Trophoblast cell (in vitro differentiated cells and primary cell): ENCODE data around the gene ZBTB7C.

Source experiments
- DNase-seq, 2 donors: peaks; one replicate each; pipeline ENCODE4 v3.0.0-alpha.2; 2016
- H2AFZ ChIP-seq: 2 replicates; pipeline ENCODE4 v1.6.1; 2013; ENCODE audit warnings: low read length, moderate library complexity, mild to moderate bottlenecking; ENCODE audit not compliant: insufficient read depth, poor library complexity
- H2AK5ac ChIP-seq: 2 replicates; pipeline ENCODE4 v1.6.1; 2013; ENCODE audit warnings: mild to moderate bottlenecking, low read length
- H2BK120ac ChIP-seq: 2 replicates; pipeline ENCODE4 v1.6.1; 2013; ENCODE audit warnings: low read length, mild to moderate bottlenecking, moderate library complexity; ENCODE audit not compliant: insufficient read depth, poor library complexity
- H2BK12ac ChIP-seq: 2 replicates; pipeline ENCODE4 v1.6.1; 2013; ENCODE audit warnings: mild to moderate bottlenecking, low read length, moderate library complexity
- H2BK5ac ChIP-seq: 2 replicates; pipeline ENCODE4 v1.6.1; 2013; ENCODE audit warnings: low read length, low read depth, moderate library complexity, mild to moderate bottlenecking; ENCODE audit not compliant: poor library complexity
- H3K14ac ChIP-seq: 2 replicates; pipeline ENCODE4 v1.6.1; 2013; ENCODE audit warnings: mild to moderate bottlenecking, low read length
- H3K18ac ChIP-seq: 2 replicates; pipeline ENCODE4 v1.6.1; 2013; ENCODE audit warnings: mild to moderate bottlenecking, low read length
- H3K23ac ChIP-seq: 2 replicates; pipeline ENCODE4 v1.6.1; 2013; ENCODE audit warnings: low read length
- H3K27ac ChIP-seq: 2 replicates; pipeline ENCODE4 v1.5.1; 2013; ENCODE audit warnings: low read depth, mild to moderate bottlenecking, inconsistent platforms, low read length, moderate library complexity
- H3K27me3 ChIP-seq: 2 replicates; pipeline ENCODE4 v1.6.1; 2013; ENCODE audit warnings: inconsistent platforms, mild to moderate bottlenecking, low read length, moderate library complexity; ENCODE audit not compliant: insufficient read depth
- H3K36me3 ChIP-seq, 2 experiments: 1 replicate in 1 of 2; 2 replicates in 1 of 2; pipeline ENCODE4 v1.6.1; 2013; ENCODE audit warnings: low read length in 2 of 2, mild to moderate bottlenecking in 2 of 2, moderate library complexity in 1 of 2; ENCODE audit not compliant: insufficient read depth in 2 of 2, control insufficient read depth in 1 of 2
- H3K4ac ChIP-seq: 2 replicates; pipeline ENCODE4 v1.6.1; 2013; ENCODE audit warnings: low read depth, mild to moderate bottlenecking, low read length, moderate library complexity
- H3K4me1 ChIP-seq, 2 experiments: 1 replicate in 1 of 2; 2 replicates in 1 of 2; pipeline ENCODE4 v1.6.1; 2013; ENCODE audit warnings: low read length in 2 of 2, mild to moderate bottlenecking in 2 of 2, moderate library complexity in 1 of 2; ENCODE audit not compliant: insufficient read depth in 2 of 2, control insufficient read depth in 1 of 2
- H3K4me2 ChIP-seq: 2 replicates; pipeline ENCODE4 v1.6.1; 2013; ENCODE audit warnings: inconsistent platforms, mild to moderate bottlenecking, low read length, moderate library complexity
- H3K4me3 ChIP-seq: 2 replicates; pipeline ENCODE4 v1.5.1; 2013; ENCODE audit warnings: mild to moderate bottlenecking, low read depth, low read length, inconsistent platforms
- H3K79me1 ChIP-seq: one replicate; pipeline ENCODE4 v1.6.1; 2013; ENCODE audit warnings: low read length
- H3K79me2 ChIP-seq: 2 replicates; pipeline ENCODE4 v1.6.1; 2013; ENCODE audit warnings: low read length, mild to moderate bottlenecking; ENCODE audit not compliant: control insufficient read depth, insufficient read depth, poor library complexity
- H3K9ac ChIP-seq: 2 replicates; pipeline ENCODE4 v1.6.1; 2013; ENCODE audit warnings: mild to moderate bottlenecking, low read length
- H3K9me3 ChIP-seq: 2 replicates; pipeline ENCODE4 v1.6.1; 2013; ENCODE audit warnings: low read depth, mild to moderate bottlenecking, control low read depth, inconsistent platforms, low read length; ENCODE audit not compliant: insufficient read depth
- H4K12ac ChIP-seq: 2 replicates; pipeline ENCODE4 v1.6.1; 2013; ENCODE audit warnings: low read depth, mild to moderate bottlenecking, low read length, moderate library complexity
- H4K8ac ChIP-seq: 2 replicates; pipeline ENCODE4 v1.6.1; 2013; ENCODE audit warnings: low read depth, mild to moderate bottlenecking, low read length, moderate library complexity
- H4K91ac ChIP-seq: one replicate; pipeline ENCODE4 v1.6.1; 2013; ENCODE audit warnings: low read depth, mild to moderate bottlenecking, low read length, moderate library complexity
- WGBS: extraction: QIAGEN DNeasy Blood & Tissue Kit; methylation state at CpG from one replicate; pipeline ENCODE4 v1.1.7; 2013; ENCODE audit warnings: missing lambda C conversion rate; ENCODE audit not compliant: insufficient read length, insufficient coverage; ENCODE audit errors: extremely low coverage; 5-methylcytosine and 5-hydroxymethylcytosine counted together

ZBTB7C gene

GRCh38 chr18:48100651-48101165 lies 308.5 kb downstream of the ZBTB7C start:
- Histone ChIP-seq H4K12ac (no peak overlapping the region), H2BK5ac (no peak overlapping the region), H3K79me2 (no peaks in the 10 kb centered on the region), H3K27ac (no peak overlapping the region), H3K4me3 (no peak overlapping the region), H3K4me2 (no peak overlapping the region), H3K23ac (no peak overlapping the region), H2AFZ (no peak overlapping the region), H3K36me3 (no peaks in the 10 kb centered on the region), H3K14ac (no peak overlapping the region), H3K27me3 (no peaks in the 10 kb centered on the region), H3K18ac (no peak overlapping the region), H3K4ac (no peak overlapping the region), H3K4me1 (peaks cover 0 to 1% of the 10 kb centered on the region in 2 experiments), H4K8ac (no peak overlapping the region), H3K9ac (no peak overlapping the region), H3K9me3 (no peaks in the 10 kb centered on the region), H2BK12ac (no peak overlapping the region), H4K91ac (no peak overlapping the region), H3K79me1 (no peaks in the 10 kb centered on the region), H2BK120ac (no peak overlapping the region), H2AK5ac (no peak overlapping the region)
- no CpG with 5 or more reads among the region's 9 CpGs for WGBS
- DNase-seq = no peak

- no peak overlapping the region for H2BK120ac ChIP-seq
- H3K36me3 ChIP-seq = no peaks in the 10 kb centered on the region
- WGBS = no CpG with 5 or more reads among the region's 8 CpGs
- no peak overlapping the region for H3K27ac ChIP-seq
- H3K4me1 ChIP-seq = peaks cover 0 to 1% of the 10 kb centered on the region in 2 experiments
- H3K9ac ChIP-seq = no peak overlapping the region
- no peak overlapping the region for H2BK5ac ChIP-seq
- no peak overlapping the region for H3K4me2 ChIP-seq
- H2AFZ ChIP-seq = no peak overlapping the region
- no peak overlapping the region for H3K14ac ChIP-seq
- no peak overlapping the region for H2BK12ac ChIP-seq
- no peak overlapping the region for H2AK5ac ChIP-seq
- no peaks in the 10 kb centered on the region for H3K79me2 ChIP-seq
- no peak overlapping the region for H4K8ac ChIP-seq
- DNase-seq = no peak
- no peaks in the 10 kb centered on the region for H3K79me1 ChIP-seq
- H3K18ac ChIP-seq = no peak overlapping the region
- no peaks in the 10 kb centered on the region for H3K9me3 ChIP-seq
- no peak overlapping the region for H4K12ac ChIP-seq
- no peak overlapping the region for H3K23ac ChIP-seq
- no peaks in the 10 kb centered on the region for H3K27me3 ChIP-seq
- H3K4ac ChIP-seq = no peak overlapping the region
- no peak overlapping the region for H3K4me3 ChIP-seq
- no peak overlapping the region for H4K91ac ChIP-seq
Measured at GRCh38 chr18:48100165-48100575, 309.0 kb downstream of the ZBTB7C start.

- Histone ChIP-seq H3K4me2 (no peak overlapping the region), H3K18ac (no peak overlapping the region), H3K4ac (no peak overlapping the region), H3K27me3 (no peaks in the 10 kb centered on the region), H4K12ac (no peak overlapping the region), H3K14ac (no peak overlapping the region), H3K4me3 (no peak overlapping the region), H4K8ac (no peak overlapping the region), H2BK120ac (no peak overlapping the region), H2BK5ac (no peak overlapping the region), H3K36me3 (no peaks in the 10 kb centered on the region), H4K91ac (no peak overlapping the region), H3K79me2 (no peaks in the 10 kb centered on the region), H2AK5ac (no peak overlapping the region), H2BK12ac (no peak overlapping the region), H3K9ac (no peak overlapping the region), H3K9me3 (no peaks in the 10 kb centered on the region), H2AFZ (no peak overlapping the region), H3K79me1 (no peaks in the 10 kb centered on the region), H3K23ac (no peak overlapping the region), H3K27ac (no peak overlapping the region), H3K4me1 (peaks cover 0 to 1% of the 10 kb centered on the region in 2 experiments)
- no peak for DNase-seq
- WGBS = no CpG with 5 or more reads among the region's 8 CpGs
Measured at GRCh38 chr18:48099481-48100164, 309.6 kb downstream of the ZBTB7C start.

- no peak overlapping the region for H2BK12ac ChIP-seq
- H4K91ac ChIP-seq = no peak overlapping the region
- H3K4me2 ChIP-seq = no peak overlapping the region
- H3K4me3 ChIP-seq = no peak overlapping the region
- no peaks in the 10 kb centered on the region for H3K79me2 ChIP-seq
- H2AFZ ChIP-seq = no peak overlapping the region
- no peak overlapping the region for H3K18ac ChIP-seq
- H2BK5ac ChIP-seq = no peak overlapping the region
- H3K23ac ChIP-seq = no peak overlapping the region
- H3K79me1 ChIP-seq = no peaks in the 10 kb centered on the region
- H3K27ac ChIP-seq = no peak overlapping the region
- no peaks in the 10 kb centered on the region for H3K9me3 ChIP-seq
- no peak overlapping the region for H2BK120ac ChIP-seq
- H3K4me1 ChIP-seq = peaks cover 0 to 1% of the 10 kb centered on the region in 2 experiments
- H3K27me3 ChIP-seq = no peaks in the 10 kb centered on the region
- H3K9ac ChIP-seq = no peak overlapping the region
- H3K4ac ChIP-seq = no peak overlapping the region
- no peaks in the 10 kb centered on the region for H3K36me3 ChIP-seq
- no peak overlapping the region for H4K8ac ChIP-seq
- no peak overlapping the region for H4K12ac ChIP-seq
- no peak for DNase-seq
- no CpG with 5 or more reads among the region's 6 CpGs for WGBS
- no peak overlapping the region for H2AK5ac ChIP-seq
- H3K14ac ChIP-seq = no peak overlapping the region
Measured at GRCh38 chr18:48098538-48098937, 310.6 kb downstream of the ZBTB7C start.
